ENCODE results near the gene PLXNA2.

The PLXNA2 gene

GRCh38 chr1:207985996-207986395 lies 258.2 kb downstream of the PLXNA2 start:
- DNase-seq, result no peak

GRCh38 chr1:207984831-207985572 lies 259.2 kb downstream of the PLXNA2 start:
- no peak for DNase-seq

GRCh38 chr1:207983044-207983635 lies 261.0 kb downstream of the PLXNA2 start:
- DNase-seq, result no peak

GRCh38 chr1:207981976-207982375 lies 262.2 kb downstream of the PLXNA2 start:
- no peak for DNase-seq

- no peak for DNase-seq
These were observed 265.7 kb downstream of the PLXNA2 start for GRCh38 chr1:207978441-207978840.

GRCh38 chr1:207977876-207978275 lies 266.3 kb downstream of the PLXNA2 start:
- no peak for DNase-seq

GRCh38 chr1:207973898-207974568 lies 270.2 kb downstream of the PLXNA2 start:
- no peak for DNase-seq

GRCh38 chr1:207972337-207972736 lies 271.8 kb downstream of the PLXNA2 start:
- DNase-seq, result no peak

Measured in 8988T (cell line).